HepG2 (cell line): Measurements from ENCODE around the gene LTB4R. TPM values are rescaled to one million over a fixed set of nuclear protein-coding genes. Genes with fewer than 3 reads are reported as not detected.

Source experiments
- GABPB1 ChIP-seq: IDR thresholded peaks from 2 replicates; pipeline ENCODE4 v1.6.1; 2016; ENCODE audit warnings: mild to moderate bottlenecking, missing genetic modification reagents, moderate library complexity, missing compliant biosample characterization
- HMG20B ChIP-seq: conservative IDR thresholded peaks from 2 replicates; pipeline ENCODE4 v1.6.1; 2016; ENCODE audit warnings: missing genetic modification reagents, missing compliant biosample characterization
- JUND ChIP-seq: sonication (generic); formaldehyde crosslinking; IDR thresholded peaks from 2 replicates; pipeline ENCODE4 v1.8.0; 2022; ENCODE audit warnings: mild to moderate bottlenecking, missing genetic modification reagents
- KLF6 ChIP-seq: IDR thresholded peaks from 2 replicates; pipeline ENCODE4 v1.8.0; 2016; ENCODE audit warnings: missing biosample characterization, missing genetic modification reagents
- MBD4 ChIP-seq: IDR thresholded peaks from 2 replicates; pipeline ENCODE4 v1.6.1; 2012; ENCODE audit warnings: low read length, inconsistent platforms, borderline replicate concordance
- MIER2 ChIP-seq: IDR thresholded peaks from 2 replicates; pipeline ENCODE4 v1.6.1; 2016; ENCODE audit warnings: missing biosample characterization, missing genetic modification reagents
- SPEN ChIP-seq: sonication (generic); formaldehyde crosslinking; IDR thresholded peaks from 2 replicates; pipeline ENCODE4 v1.5.1; 2020; ENCODE audit warnings: low read depth, mild to moderate bottlenecking, missing genetic modification reagents
- TEAD2 ChIP-seq: sonication (generic); formaldehyde crosslinking; IDR thresholded peaks from 2 replicates; pipeline ENCODE4 v1.9.0; 2021; ENCODE audit warnings: missing genetic modification reagents
- ZFP90 ChIP-seq: sonication (generic); formaldehyde crosslinking; IDR thresholded peaks from 2 replicates; pipeline ENCODE4 v1.8.0; 2022; ENCODE audit warnings: missing genetic modification reagents, mild to moderate bottlenecking, inconsistent platforms, borderline replicate concordance
- ZNF20 ChIP-seq: sonication (generic); formaldehyde crosslinking; IDR thresholded peaks from 2 replicates; pipeline ENCODE4 v1.4.0; 2020; ENCODE audit warnings: mild to moderate bottlenecking, moderate library complexity, missing genetic modification reagents
- ZNF264 ChIP-seq: sonication (generic); formaldehyde crosslinking; IDR thresholded peaks from 2 replicates; pipeline ENCODE4 v1.4.0; 2020; ENCODE audit warnings: missing genetic modification reagents
- ZNF768 ChIP-seq: sonication (generic); formaldehyde crosslinking; IDR thresholded peaks from 2 replicates; pipeline ENCODE4 v1.4.0; 2020; ENCODE audit warnings: missing genetic modification reagents
- polyA plus RNA-seq, 8 experiments: library from polyadenylated mRNA; depleted of rRNA in 3 of 8; stranded (reverse) in 7 of 8; unstranded in 1 of 8; fragments of >200 nt; fragmentation: Illumina TruSeq in 4 of 8; extraction: Trizol in 4 of 8; gene quantifications; 2 replicates each; pipeline versions ENCODE4 v1.2.1 to v1.2.3, GENCODE V29; 2011 to 2016; ENCODE audit warnings: low read depth in 4 of 8, missing spikeins in 1 of 8, mixed read lengths in 1 of 8; ENCODE audit not compliant: insufficient read depth in 1 of 8
- total RNA-seq, 5 experiments: library from RNA; depleted of rRNA; stranded (reverse); fragments of >200 nt; fragmentation: Illumina TruSeq; extraction: Trizol; gene quantifications; 2 replicates each; pipeline ENCODE4 v1.2.3, GENCODE V29; 2016; ENCODE audit warnings: low read depth in 1 of 5
- TF ChIP-seq, protein P1 (sequence below): sonication (generic); formaldehyde crosslinking; conservative IDR thresholded peaks from 2 replicates; pipeline ENCODE4 v1.8.0; 2022; ENCODE audit warnings: low read depth, missing genetic modification reagents
- TF ChIP-seq, protein P2 (sequence below): sonication (generic); formaldehyde crosslinking; IDR thresholded peaks from 2 replicates; pipeline ENCODE4 v1.4.0; 2020; ENCODE audit warnings: missing genetic modification reagents
- TF ChIP-seq, protein P3 (sequence below): sonication (generic); formaldehyde crosslinking; IDR thresholded peaks from 2 replicates; pipeline ENCODE4 v1.8.0; 2022; ENCODE audit warnings: missing genetic modification reagents, mild to moderate bottlenecking, inconsistent platforms, borderline replicate concordance
- TF ChIP-seq, protein P4 (sequence below): sonication (generic); formaldehyde crosslinking; IDR thresholded peaks from 2 replicates; pipeline ENCODE4 v1.5.0; 2020; ENCODE audit warnings: missing genetic modification reagents
- TF ChIP-seq, protein P5 (sequence below): IDR thresholded peaks from 2 replicates; pipeline ENCODE4 v1.4.0; 2020; ENCODE audit warnings: mild to moderate bottlenecking, missing genetic modification reagents
- TF ChIP-seq, protein P6 (sequence below): sonication (generic); formaldehyde crosslinking; IDR thresholded peaks from 2 replicates; pipeline ENCODE4 v1.5.1; 2020; ENCODE audit warnings: mild to moderate bottlenecking, missing genetic modification reagents, moderate library complexity
- TF ChIP-seq, protein P7 (sequence below): sonication (generic); formaldehyde crosslinking; IDR thresholded peaks from 2 replicates; pipeline ENCODE4 v1.8.1; 2022; ENCODE audit warnings: mild to moderate bottlenecking, missing genetic modification reagents

Gene LTB4R
- total and polyA plus RNA-seq, 2 of the 13 experiments (the other 11 are each of a cell fraction or from before 2014, with no cell fraction given), result 3.2 to 8.2 TPM

DNA sequence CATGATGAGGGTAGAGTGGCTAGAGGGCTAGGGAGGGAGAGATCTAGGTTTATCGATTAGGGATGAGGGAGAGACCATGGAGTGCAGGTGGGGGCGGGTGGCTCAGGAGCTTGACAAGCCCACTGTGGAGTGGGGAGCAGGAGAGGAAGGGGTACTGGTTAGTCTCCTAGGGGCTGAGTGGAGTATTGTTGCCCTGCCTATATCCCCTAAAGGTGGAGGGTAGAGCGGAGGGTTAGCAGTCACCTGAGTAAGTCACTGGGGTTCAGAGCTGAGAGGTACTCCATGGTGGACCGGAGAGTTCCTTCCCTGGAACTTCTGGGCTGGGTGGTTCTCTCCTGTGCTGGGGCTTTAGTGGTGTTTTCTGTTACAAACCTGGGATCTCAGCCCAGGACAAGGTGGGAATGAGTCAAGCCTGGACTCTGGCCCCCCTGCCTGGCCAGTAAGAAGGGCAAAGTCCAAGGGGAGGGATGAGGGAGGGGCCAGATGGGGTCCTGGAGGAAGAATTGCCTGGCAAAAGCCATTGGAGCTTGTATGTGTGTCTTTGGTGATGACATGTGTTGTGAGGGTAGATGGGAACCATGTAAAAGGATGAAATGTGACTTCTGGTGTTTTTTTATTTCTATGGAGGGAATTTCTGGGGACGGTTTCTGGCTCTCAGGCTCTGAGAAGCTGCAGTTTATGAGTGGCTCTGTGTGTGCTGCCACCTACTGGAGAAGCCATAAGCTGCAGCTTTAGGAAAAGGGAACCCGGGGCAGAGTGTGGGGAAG, 3.5 kb upstream of the LTB4R start, which contains the start of gene CIDEB (continued):
- TF ChIP-seq, protein P1, sequence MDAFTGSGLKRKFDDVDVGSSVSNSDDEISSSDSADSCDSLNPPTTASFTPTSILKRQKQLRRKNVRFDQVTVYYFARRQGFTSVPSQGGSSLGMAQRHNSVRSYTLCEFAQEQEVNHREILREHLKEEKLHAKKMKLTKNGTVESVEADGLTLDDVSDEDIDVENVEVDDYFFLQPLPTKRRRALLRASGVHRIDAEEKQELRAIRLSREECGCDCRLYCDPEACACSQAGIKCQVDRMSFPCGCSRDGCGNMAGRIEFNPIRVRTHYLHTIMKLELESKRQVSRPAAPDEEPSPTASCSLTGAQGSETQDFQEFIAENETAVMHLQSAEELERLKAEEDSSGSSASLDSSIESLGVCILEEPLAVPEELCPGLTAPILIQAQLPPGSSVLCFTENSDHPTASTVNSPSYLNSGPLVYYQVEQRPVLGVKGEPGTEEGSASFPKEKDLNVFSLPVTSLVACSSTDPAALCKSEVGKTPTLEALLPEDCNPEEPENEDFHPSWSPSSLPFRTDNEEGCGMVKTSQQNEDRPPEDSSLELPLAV, result no peak
- TF ChIP-seq ZNF768 (CRISPR knock-in tag) (no peak), MIER2 (peak; percentile 78), HMG20B (CRISPR knock-in tag) (peak; percentile 91), MBD4 (no peak), TEAD2 (CRISPR knock-in tag) (no peak), ZNF264 (CRISPR knock-in tag) (peak; percentile 96; the same call in 1 of the 2 replicates), GABPB1 (CRISPR knock-in tag) (peak; percentile 59; the same call in 1 of the 2 replicates), KLF6 (CRISPR knock-in tag) (peak; percentile 84; the same call in 1 of the 2 replicates), SPEN (CRISPR knock-in tag) (peak; percentile 78), ZNF20 (CRISPR knock-in tag) (no peak), JUND (CRISPR knock-in tag) (peak; percentile 98), ZFP90 (CRISPR knock-in tag) (peak; percentile 61; the same call in 1 of the 2 replicates)
- TF ChIP-seq, protein P2, sequence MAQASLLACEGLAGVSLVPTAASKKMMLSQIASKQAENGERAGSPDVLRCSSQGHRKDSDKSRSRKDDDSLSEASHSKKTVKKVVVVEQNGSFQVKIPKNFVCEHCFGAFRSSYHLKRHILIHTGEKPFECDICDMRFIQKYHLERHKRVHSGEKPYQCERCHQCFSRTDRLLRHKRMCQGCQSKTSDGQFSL, result no peak
- TF ChIP-seq, protein P3, sequence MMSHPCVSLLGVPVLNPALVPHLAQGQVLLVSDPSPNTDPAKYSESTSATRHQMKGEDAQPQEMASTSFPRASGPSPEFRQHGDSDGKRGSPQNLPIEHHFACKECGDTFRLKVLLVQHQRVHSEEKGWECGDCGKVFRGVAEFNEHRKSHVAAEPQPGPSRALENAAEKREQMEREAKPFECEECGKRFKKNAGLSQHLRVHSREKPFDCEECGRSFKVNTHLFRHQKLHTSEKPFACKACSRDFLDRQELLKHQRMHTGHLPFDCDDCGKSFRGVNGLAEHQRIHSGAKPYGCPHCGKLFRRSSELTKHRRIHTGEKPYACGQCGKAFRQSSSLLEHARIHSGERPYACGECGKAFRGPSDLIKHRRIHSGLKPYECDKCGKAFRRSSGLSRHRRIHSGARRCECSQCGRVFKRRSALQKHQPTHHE (CRISPR knock-in tag), result no peak
- TF ChIP-seq, protein P4, sequence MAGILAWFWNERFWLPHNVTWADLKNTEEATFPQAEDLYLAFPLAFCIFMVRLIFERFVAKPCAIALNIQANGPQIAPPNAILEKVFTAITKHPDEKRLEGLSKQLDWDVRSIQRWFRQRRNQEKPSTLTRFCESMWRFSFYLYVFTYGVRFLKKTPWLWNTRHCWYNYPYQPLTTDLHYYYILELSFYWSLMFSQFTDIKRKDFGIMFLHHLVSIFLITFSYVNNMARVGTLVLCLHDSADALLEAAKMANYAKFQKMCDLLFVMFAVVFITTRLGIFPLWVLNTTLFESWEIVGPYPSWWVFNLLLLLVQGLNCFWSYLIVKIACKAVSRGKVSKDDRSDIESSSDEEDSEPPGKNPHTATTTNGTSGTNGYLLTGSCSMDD (CRISPR knock-in tag), result no peak
- TF ChIP-seq, protein P5, sequence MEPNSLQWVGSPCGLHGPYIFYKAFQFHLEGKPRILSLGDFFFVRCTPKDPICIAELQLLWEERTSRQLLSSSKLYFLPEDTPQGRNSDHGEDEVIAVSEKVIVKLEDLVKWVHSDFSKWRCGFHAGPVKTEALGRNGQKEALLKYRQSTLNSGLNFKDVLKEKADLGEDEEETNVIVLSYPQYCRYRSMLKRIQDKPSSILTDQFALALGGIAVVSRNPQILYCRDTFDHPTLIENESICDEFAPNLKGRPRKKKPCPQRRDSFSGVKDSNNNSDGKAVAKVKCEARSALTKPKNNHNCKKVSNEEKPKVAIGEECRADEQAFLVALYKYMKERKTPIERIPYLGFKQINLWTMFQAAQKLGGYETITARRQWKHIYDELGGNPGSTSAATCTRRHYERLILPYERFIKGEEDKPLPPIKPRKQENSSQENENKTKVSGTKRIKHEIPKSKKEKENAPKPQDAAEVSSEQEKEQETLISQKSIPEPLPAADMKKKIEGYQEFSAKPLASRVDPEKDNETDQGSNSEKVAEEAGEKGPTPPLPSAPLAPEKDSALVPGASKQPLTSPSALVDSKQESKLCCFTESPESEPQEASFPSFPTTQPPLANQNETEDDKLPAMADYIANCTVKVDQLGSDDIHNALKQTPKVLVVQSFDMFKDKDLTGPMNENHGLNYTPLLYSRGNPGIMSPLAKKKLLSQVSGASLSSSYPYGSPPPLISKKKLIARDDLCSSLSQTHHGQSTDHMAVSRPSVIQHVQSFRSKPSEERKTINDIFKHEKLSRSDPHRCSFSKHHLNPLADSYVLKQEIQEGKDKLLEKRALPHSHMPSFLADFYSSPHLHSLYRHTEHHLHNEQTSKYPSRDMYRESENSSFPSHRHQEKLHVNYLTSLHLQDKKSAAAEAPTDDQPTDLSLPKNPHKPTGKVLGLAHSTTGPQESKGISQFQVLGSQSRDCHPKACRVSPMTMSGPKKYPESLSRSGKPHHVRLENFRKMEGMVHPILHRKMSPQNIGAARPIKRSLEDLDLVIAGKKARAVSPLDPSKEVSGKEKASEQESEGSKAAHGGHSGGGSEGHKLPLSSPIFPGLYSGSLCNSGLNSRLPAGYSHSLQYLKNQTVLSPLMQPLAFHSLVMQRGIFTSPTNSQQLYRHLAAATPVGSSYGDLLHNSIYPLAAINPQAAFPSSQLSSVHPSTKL, result peak; percentile 93
- TF ChIP-seq, protein P6, sequence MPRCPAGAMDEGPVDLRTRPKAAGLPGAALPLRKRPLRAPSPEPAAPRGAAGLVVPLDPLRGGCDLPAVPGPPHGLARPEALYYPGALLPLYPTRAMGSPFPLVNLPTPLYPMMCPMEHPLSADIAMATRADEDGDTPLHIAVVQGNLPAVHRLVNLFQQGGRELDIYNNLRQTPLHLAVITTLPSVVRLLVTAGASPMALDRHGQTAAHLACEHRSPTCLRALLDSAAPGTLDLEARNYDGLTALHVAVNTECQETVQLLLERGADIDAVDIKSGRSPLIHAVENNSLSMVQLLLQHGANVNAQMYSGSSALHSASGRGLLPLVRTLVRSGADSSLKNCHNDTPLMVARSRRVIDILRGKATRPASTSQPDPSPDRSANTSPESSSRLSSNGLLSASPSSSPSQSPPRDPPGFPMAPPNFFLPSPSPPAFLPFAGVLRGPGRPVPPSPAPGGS (CRISPR knock-in tag), result peak; percentile 78
- TF ChIP-seq, protein P7, sequence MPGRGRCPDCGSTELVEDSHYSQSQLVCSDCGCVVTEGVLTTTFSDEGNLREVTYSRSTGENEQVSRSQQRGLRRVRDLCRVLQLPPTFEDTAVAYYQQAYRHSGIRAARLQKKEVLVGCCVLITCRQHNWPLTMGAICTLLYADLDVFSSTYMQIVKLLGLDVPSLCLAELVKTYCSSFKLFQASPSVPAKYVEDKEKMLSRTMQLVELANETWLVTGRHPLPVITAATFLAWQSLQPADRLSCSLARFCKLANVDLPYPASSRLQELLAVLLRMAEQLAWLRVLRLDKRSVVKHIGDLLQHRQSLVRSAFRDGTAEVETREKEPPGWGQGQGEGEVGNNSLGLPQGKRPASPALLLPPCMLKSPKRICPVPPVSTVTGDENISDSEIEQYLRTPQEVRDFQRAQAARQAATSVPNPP (CRISPR knock-in tag), result no peak
